Measurements from ENCODE around the gene SPESP1. TPM values are rescaled to one million over a fixed set of nuclear protein-coding genes. Genes with fewer than 3 reads are reported as not detected.
A peak's percentile ranks its signal among the peaks of the same experiment; 100 is the strongest.
"Not testable (repeated sequence)": the region's sequence is repeated elsewhere in the genome, so short reads cannot be mapped to it uniquely, and the experiment has no call there.

The SPESP1 gene
- total RNA-seq, 2 donors from 2014 or later = 0.58 to 2.0 TPM

- DNase-seq (no peak), ATAC-seq (replicated peaks in 1 of 2) (peak in 1 of 2 donors; percentile 32)
- Mint-ChIP-seq H3K27ac (no peak overlapping the region), H3K27me3 (ENCODE audit: low read depth) (peaks cover 45% of the 10 kb centered on the region), H3K4me3 (no peak overlapping the region), H3K36me3 (ENCODE audit: insufficient read depth in 2 of 2) (no peaks in the 10 kb centered on the region), H3K9me3 (no peaks in the 10 kb centered on the region), H3K4me1 (ENCODE audit: low read depth) (no peaks in the 10 kb centered on the region)
Observed at GRCh38 chr15:68921926-68922325, 8.4 kb upstream of the SPESP1 start.

- Mint-ChIP-seq H3K4me3 (no peak overlapping the region), H3K9me3 (no peaks in the 10 kb centered on the region), H3K36me3 (ENCODE audit: insufficient read depth in 2 of 2) (no peaks in the 10 kb centered on the region), H3K4me1 (ENCODE audit: low read depth) (no peaks in the 10 kb centered on the region), H3K27ac (no peak overlapping the region), H3K27me3 (ENCODE audit: low read depth) (peaks cover 43% of the 10 kb centered on the region)
- DNase-seq (peak; percentile 72), ATAC-seq (replicated peaks in 1 of 2) (peak; percentile 64 to 69)
Observed at GRCh38 chr15:68924866-68925560, 5.3 kb upstream of the SPESP1 start.

- no peaks in the 10 kb centered on the region for H3K27me3 Mint-ChIP-seq (ENCODE audit: low read depth)
- no peak overlapping the region for H3K27ac Mint-ChIP-seq
- ATAC-seq (replicated peaks in 1 of 2) (no peak), DNase-seq (no peak)
- no peaks in the 10 kb centered on the region for H3K9me3 Mint-ChIP-seq
- H3K4me3 Mint-ChIP-seq = no peak overlapping the region
- H3K36me3 Mint-ChIP-seq (ENCODE audit: insufficient read depth in 2 of 2) = no peaks in the 10 kb centered on the region
- H3K4me1 Mint-ChIP-seq (ENCODE audit: low read depth) = no peaks in the 10 kb centered on the region
Observed at GRCh38 chr15:68933001-68933400, 2.7 kb downstream of the SPESP1 start.

GRCh38 chr15:68934341-68934740 lies 4.0 kb downstream of the SPESP1 start:
- Mint-ChIP-seq H3K27me3 (ENCODE audit: low read depth) (peaks cover 8% of the 10 kb centered on the region), H3K9me3 (no peaks in the 10 kb centered on the region), H3K4me1 (ENCODE audit: low read depth) (no peaks in the 10 kb centered on the region), H3K27ac (no peak overlapping the region), H3K36me3 (ENCODE audit: insufficient read depth in 2 of 2) (no peaks in the 10 kb centered on the region), H3K4me3 (no peak overlapping the region)
- no peak for DNase-seq
- no peak for ATAC-seq (replicated peaks in 1 of 2)

GRCh38 chr15:68935400-68935937 lies 5.1 kb downstream of the SPESP1 start:
- Mint-ChIP-seq H3K9me3 (no peaks in the 10 kb centered on the region), H3K27ac (no peak overlapping the region)

GRCh38 chr15:68939501-68939900 lies 9.2 kb downstream of the SPESP1 start:
- H3K36me3 Mint-ChIP-seq (ENCODE audit: insufficient read depth in 2 of 2) = no peaks in the 10 kb centered on the region
- no peak overlapping the region for H3K4me3 Mint-ChIP-seq
- no peak for ATAC-seq (replicated peaks in 1 of 2)
- DNase-seq = no peak
- peaks cover 10% of the 10 kb centered on the region for H3K27me3 Mint-ChIP-seq (ENCODE audit: low read depth)
- no peaks in the 10 kb centered on the region for H3K9me3 Mint-ChIP-seq
- no peaks in the 10 kb centered on the region for H3K4me1 Mint-ChIP-seq (ENCODE audit: low read depth)
- no peak overlapping the region for H3K27ac Mint-ChIP-seq

More at GRCh38 chr15:68935400-68935937, 5.1 kb downstream of the SPESP1 start:
- peaks cover 9% of the 10 kb centered on the region for H3K27me3 Mint-ChIP-seq (ENCODE audit: low read depth)
- no peaks in the 10 kb centered on the region for H3K4me1 Mint-ChIP-seq (ENCODE audit: low read depth)
- ATAC-seq (replicated peaks in 1 of 2) (no peak), DNase-seq (no peak)
- no peaks in the 10 kb centered on the region for H3K36me3 Mint-ChIP-seq (ENCODE audit: insufficient read depth in 2 of 2)
- H3K4me3 Mint-ChIP-seq = no peak overlapping the region

- Mint-ChIP-seq H3K4me1 (ENCODE audit: low read depth) (no peaks in the 10 kb centered on the region), H3K27me3 (ENCODE audit: low read depth) (peaks cover 48% of the 10 kb centered on the region), H3K9me3 (peaks cover 0 to 1% of the 10 kb centered on the region in 2 donors), H3K27ac (no peak overlapping the region), H3K4me3 (no peak overlapping the region), H3K36me3 (ENCODE audit: insufficient read depth in 2 of 2) (no peaks in the 10 kb centered on the region)
- DNase-seq (no peak), ATAC-seq (replicated peaks in 1 of 2) (no peak)
Observed at GRCh38 chr15:68951813-68952212, 21.5 kb downstream of the SPESP1 start.

GRCh38 chr15:68957696-68958095 lies 27.4 kb downstream of the SPESP1 start:
- no peak overlapping the region for H3K4me3 Mint-ChIP-seq
- DNase-seq (no peak), ATAC-seq (replicated peaks in 1 of 2) (no peak)
- no peaks in the 10 kb centered on the region for H3K36me3 Mint-ChIP-seq (ENCODE audit: insufficient read depth in 2 of 2)
- H3K27ac Mint-ChIP-seq = no peak overlapping the region
- H3K27me3 Mint-ChIP-seq (ENCODE audit: low read depth) = peaks cover 40% of the 10 kb centered on the region
- H3K4me1 Mint-ChIP-seq (ENCODE audit: low read depth) = no peaks in the 10 kb centered on the region
- peaks cover 0 to 5% of the 10 kb centered on the region in 2 donors for H3K9me3 Mint-ChIP-seq

GRCh38 chr15:68958597-68958996 lies 28.3 kb downstream of the SPESP1 start:
- Mint-ChIP-seq H3K36me3 (ENCODE audit: insufficient read depth in 2 of 2) (peaks cover 3% of the 10 kb centered on the region in 2 donors), H3K27me3 (ENCODE audit: low read depth) (peaks cover 39% of the 10 kb centered on the region), H3K27ac (no peak overlapping the region), H3K9me3 (peaks cover 2 to 5% of the 10 kb centered on the region in 2 donors), H3K4me1 (ENCODE audit: low read depth) (no peaks in the 10 kb centered on the region), H3K4me3 (no peak overlapping the region)
- no peak for ATAC-seq (replicated peaks in 1 of 2)
- no peak for DNase-seq

GRCh38 chr15:68962465-68962864 lies 32.1 kb downstream of the SPESP1 start:
- no peak overlapping the region for H3K27ac Mint-ChIP-seq
- no peak for ATAC-seq (replicated peaks in 1 of 2)
- peaks cover 6 to 7% of the 10 kb centered on the region in 2 donors for H3K36me3 Mint-ChIP-seq (ENCODE audit: insufficient read depth in 2 of 2)
- no peak for DNase-seq
- no peaks in the 10 kb centered on the region for H3K4me1 Mint-ChIP-seq (ENCODE audit: low read depth)
- no peak overlapping the region for H3K4me3 Mint-ChIP-seq
- H3K9me3 Mint-ChIP-seq = peaks cover 4 to 5% of the 10 kb centered on the region in 2 donors
- peaks cover 20% of the 10 kb centered on the region for H3K27me3 Mint-ChIP-seq (ENCODE audit: low read depth)

- not testable (repeated sequence) for H3K27ac Mint-ChIP-seq; H3K36me3 Mint-ChIP-seq (ENCODE audit: insufficient read depth in 2 of 2); ATAC-seq (replicated peaks in 1 of 2); H3K4me3 Mint-ChIP-seq; H3K9me3 Mint-ChIP-seq; H3K4me1 Mint-ChIP-seq (ENCODE audit: low read depth); DNase-seq
- H3K27me3 Mint-ChIP-seq (ENCODE audit: low read depth) = peaks cover 20% of the 10 kb centered on the region
Observed at GRCh38 chr15:68963719-68964118, 33.4 kb downstream of the SPESP1 start.

- H3K9me3 Mint-ChIP-seq = peaks cover 7 to 17% of the 10 kb centered on the region in 2 donors
- ATAC-seq (replicated peaks in 1 of 2) = no peak
- DNase-seq = no peak
- no peak overlapping the region for H3K4me3 Mint-ChIP-seq
- H3K4me1 Mint-ChIP-seq (ENCODE audit: low read depth) = no peaks in the 10 kb centered on the region
- peaks cover 12 to 14% of the 10 kb centered on the region in 2 donors for H3K36me3 Mint-ChIP-seq (ENCODE audit: insufficient read depth in 2 of 2)
- H3K27ac Mint-ChIP-seq = no peak overlapping the region
- H3K27me3 Mint-ChIP-seq (ENCODE audit: low read depth) = peaks cover 30% of the 10 kb centered on the region
Observed at GRCh38 chr15:68966996-68967395, 36.7 kb downstream of the SPESP1 start.

- ATAC-seq (replicated peaks in 1 of 2) = no peak
- H3K4me3 Mint-ChIP-seq = no peak overlapping the region
- H3K4me1 Mint-ChIP-seq (ENCODE audit: low read depth) = no peaks in the 10 kb centered on the region
- H3K27ac Mint-ChIP-seq = no peak overlapping the region
- H3K9me3 Mint-ChIP-seq = peaks cover 7 to 17% of the 10 kb centered on the region in 2 donors
- H3K27me3 Mint-ChIP-seq (ENCODE audit: low read depth) = peaks cover 22% of the 10 kb centered on the region
- H3K36me3 Mint-ChIP-seq (ENCODE audit: insufficient read depth in 2 of 2) = peaks cover 12 to 14% of the 10 kb centered on the region in 2 donors
- DNase-seq = no peak
Observed at GRCh38 chr15:68967948-68968347, 37.6 kb downstream of the SPESP1 start.

- no peaks in the 10 kb centered on the region for H3K4me1 Mint-ChIP-seq (ENCODE audit: low read depth)
- ATAC-seq (replicated peaks in 1 of 2) (no peak), DNase-seq (no peak)
- peaks cover 15% of the 10 kb centered on the region for H3K27me3 Mint-ChIP-seq (ENCODE audit: low read depth)
- no peak overlapping the region for H3K27ac Mint-ChIP-seq
- H3K4me3 Mint-ChIP-seq = no peak overlapping the region
- peaks cover 7 to 17% of the 10 kb centered on the region in 2 donors for H3K9me3 Mint-ChIP-seq
- H3K36me3 Mint-ChIP-seq (ENCODE audit: insufficient read depth in 2 of 2) = peaks cover 10 to 12% of the 10 kb centered on the region in 2 donors
Observed at GRCh38 chr15:68969298-68969697, 39.0 kb downstream of the SPESP1 start.
